Panc1 (cell line): ENCODE measurements around the gene MPPED2. TPM values are rescaled to one million over a fixed set of nuclear protein-coding genes. Genes with fewer than 3 reads are reported as not detected.

Experiments
- ATAC-seq: fragments of 200-7000 bp; cut with Tn5 transposase; 2 replicates; pipeline ENCODE4 v1.9.1; 2020; ENCODE audit warnings: mild to moderate bottlenecking, moderate library complexity
- BruUV-seq: library from RNA; stranded (reverse); fragments of 400-500 nt; replicated peaks from 2 replicates; lab custom pipeline; 2021; lab: Mats Ljungman, UMichigan
- CTCF ChIA-PET: fragments of 300-600 bp; sonication (Branson Sonifier 250); formaldehyde crosslinking; loops from one replicate; lab custom pipeline; 2022; ENCODE audit warnings: antibody characterized with exemption; lab: Charles Lee
- POLR2A ChIA-PET: fragments of 300-600 bp; sonication (Branson Sonifier 250); formaldehyde crosslinking; loops from one replicate; lab custom pipeline; 2022; ENCODE audit warnings: antibody characterized with exemption; lab: Charles Lee
- DNase-seq: peaks from one replicate; pipeline ENCODE4 v3.0.0-alpha.2; 2010; ENCODE audit warnings: low read depth, low spot score
- H3K27ac ChIP-seq: 2 replicates; pipeline ENCODE4 v1.5.1; 2011; ENCODE audit warnings: mild to moderate bottlenecking, low read length, inconsistent platforms
- H3K27me3 ChIP-seq: fragments of 200-500 bp; sonication (Bioruptor generic); 2 replicates; pipeline ENCODE4 v1.6.0; 2014; ENCODE audit warnings: low read length, inconsistent platforms; ENCODE audit not compliant: control insufficient read depth, insufficient read depth
- H3K36me3 ChIP-seq: fragments of 200-500 bp; sonication (Bioruptor generic); 2 replicates; pipeline ENCODE4 v1.5.1; 2014; ENCODE audit warnings: inconsistent platforms, mild to moderate bottlenecking, low read length, moderate library complexity; ENCODE audit not compliant: control insufficient read depth, insufficient read depth
- H3K4me1 ChIP-seq: 2 replicates; pipeline ENCODE4 v1.5.1; 2011; ENCODE audit warnings: inconsistent platforms, mild to moderate bottlenecking, low read length, moderate library complexity; ENCODE audit not compliant: control insufficient read depth, insufficient read depth
- H3K4me3 ChIP-seq, 2 experiments: 2 replicates each; pipeline ENCODE4 v1.5.1; 2011 to 2012; ENCODE audit warnings: low read depth in 2 of 2, low read length in 2 of 2, mild to moderate bottlenecking in 2 of 2, inconsistent platforms in 1 of 2, moderate library complexity in 1 of 2
- H3K9me3 ChIP-seq: fragments of 200-500 bp; sonication (Bioruptor generic); 2 replicates; pipeline ENCODE4 v1.5.1; 2014; ENCODE audit warnings: low read depth, mild to moderate bottlenecking, inconsistent platforms, low read length, moderate library complexity; ENCODE audit not compliant: control insufficient read depth, insufficient read depth
- POLR2AphosphoS5 ChIP-seq: IDR thresholded peaks from 2 replicates; pipeline ENCODE4 v1.6.1; 2012; ENCODE audit warnings: mild to moderate bottlenecking, low read depth, low read length, moderate library complexity
- SIN3A ChIP-seq: IDR thresholded peaks from 2 replicates; pipeline ENCODE4 v1.6.1; 2012; ENCODE audit warnings: low read depth, mild to moderate bottlenecking, low read length, moderate library complexity, borderline replicate concordance; ENCODE audit not compliant: insufficient read depth
- TCF7L2 ChIP-seq: IDR thresholded peaks from 2 replicates; pipeline ENCODE4 v1.6.1; 2011; ENCODE audit warnings: mild to moderate bottlenecking, low read depth, low read length, inconsistent platforms
- in situ Hi-C: cut with HindIII; loops from 2 replicates; pipeline ENCODE4 v1.10.0; 2016; ENCODE audit warnings: low sequenced_read_pairs, low pct_unique_long_range_greater_than_20kb
- intact Hi-C: fragments of 100-400 bp; cut with micrococcal nuclease; formaldehyde crosslinking; loops from one replicate; pipeline ENCODE4 v1.10.0; 2022; ENCODE audit not compliant: unreplicated experiment
- total RNA-seq: library from RNA; stranded (reverse); gene quantifications from one replicate; pipeline ENCODE4 v1.2.1, GENCODE V29; 2021; ENCODE audit not compliant: unreplicated experiment
- TF ChIP-seq, protein P1 (sequence below): fragments of 450-650 bp; IDR thresholded peaks from 2 replicates; pipeline ENCODE4 v1.5.1; 2017; ENCODE audit warnings: mild to moderate bottlenecking
- TF ChIP-seq, protein P2 (sequence below), 2 experiments: IDR thresholded peaks; 2 replicates each; pipeline ENCODE4 v1.6.1; 2011 to 2012; ENCODE audit warnings: low read depth in 2 of 2, control low read depth in 1 of 2, low read length in 1 of 2, mild to moderate bottlenecking in 1 of 2, moderate library complexity in 1 of 2; ENCODE audit not compliant: insufficient read depth in 1 of 2

Gene MPPED2
- total RNA-seq, 1 experiment from 2014 or later, result not detected

DNA sequence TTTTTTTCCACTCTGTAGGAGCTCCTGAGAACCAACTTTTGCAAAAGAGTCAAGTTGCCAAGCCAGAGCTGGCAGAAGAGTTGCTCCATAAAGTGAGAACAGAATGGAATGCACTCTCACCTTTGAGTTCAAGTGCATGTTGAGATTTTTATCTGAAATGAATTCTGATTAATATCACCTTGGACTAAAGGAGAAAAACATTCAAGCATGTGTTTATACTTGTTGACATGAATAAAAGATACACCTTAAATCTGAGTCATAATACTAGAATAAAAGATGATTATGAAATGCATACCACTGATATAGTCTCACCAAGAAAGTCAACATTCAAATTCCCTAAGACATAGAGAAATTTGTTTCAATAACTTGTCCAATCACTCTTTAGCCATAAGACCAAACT lies 225.4 kb downstream of the MPPED2 start:
- intact Hi-C loops (loop anchor here (5.0 kb wide), 1 partner anchor 557 kb away; no protein-coding TSS in a partner anchor), in situ Hi-C loops (no loop called here)
- CTCF ChIA-PET, result no interaction called here
- TF ChIP-seq, protein P1, sequence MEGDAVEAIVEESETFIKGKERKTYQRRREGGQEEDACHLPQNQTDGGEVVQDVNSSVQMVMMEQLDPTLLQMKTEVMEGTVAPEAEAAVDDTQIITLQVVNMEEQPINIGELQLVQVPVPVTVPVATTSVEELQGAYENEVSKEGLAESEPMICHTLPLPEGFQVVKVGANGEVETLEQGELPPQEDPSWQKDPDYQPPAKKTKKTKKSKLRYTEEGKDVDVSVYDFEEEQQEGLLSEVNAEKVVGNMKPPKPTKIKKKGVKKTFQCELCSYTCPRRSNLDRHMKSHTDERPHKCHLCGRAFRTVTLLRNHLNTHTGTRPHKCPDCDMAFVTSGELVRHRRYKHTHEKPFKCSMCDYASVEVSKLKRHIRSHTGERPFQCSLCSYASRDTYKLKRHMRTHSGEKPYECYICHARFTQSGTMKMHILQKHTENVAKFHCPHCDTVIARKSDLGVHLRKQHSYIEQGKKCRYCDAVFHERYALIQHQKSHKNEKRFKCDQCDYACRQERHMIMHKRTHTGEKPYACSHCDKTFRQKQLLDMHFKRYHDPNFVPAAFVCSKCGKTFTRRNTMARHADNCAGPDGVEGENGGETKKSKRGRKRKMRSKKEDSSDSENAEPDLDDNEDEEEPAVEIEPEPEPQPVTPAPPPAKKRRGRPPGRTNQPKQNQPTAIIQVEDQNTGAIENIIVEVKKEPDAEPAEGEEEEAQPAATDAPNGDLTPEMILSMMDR, result no peak
- TF ChIP-seq TCF7L2 (no peak), POLR2AphosphoS5 (no peak), SIN3A (no peak)
- TF ChIP-seq, protein P2, sequence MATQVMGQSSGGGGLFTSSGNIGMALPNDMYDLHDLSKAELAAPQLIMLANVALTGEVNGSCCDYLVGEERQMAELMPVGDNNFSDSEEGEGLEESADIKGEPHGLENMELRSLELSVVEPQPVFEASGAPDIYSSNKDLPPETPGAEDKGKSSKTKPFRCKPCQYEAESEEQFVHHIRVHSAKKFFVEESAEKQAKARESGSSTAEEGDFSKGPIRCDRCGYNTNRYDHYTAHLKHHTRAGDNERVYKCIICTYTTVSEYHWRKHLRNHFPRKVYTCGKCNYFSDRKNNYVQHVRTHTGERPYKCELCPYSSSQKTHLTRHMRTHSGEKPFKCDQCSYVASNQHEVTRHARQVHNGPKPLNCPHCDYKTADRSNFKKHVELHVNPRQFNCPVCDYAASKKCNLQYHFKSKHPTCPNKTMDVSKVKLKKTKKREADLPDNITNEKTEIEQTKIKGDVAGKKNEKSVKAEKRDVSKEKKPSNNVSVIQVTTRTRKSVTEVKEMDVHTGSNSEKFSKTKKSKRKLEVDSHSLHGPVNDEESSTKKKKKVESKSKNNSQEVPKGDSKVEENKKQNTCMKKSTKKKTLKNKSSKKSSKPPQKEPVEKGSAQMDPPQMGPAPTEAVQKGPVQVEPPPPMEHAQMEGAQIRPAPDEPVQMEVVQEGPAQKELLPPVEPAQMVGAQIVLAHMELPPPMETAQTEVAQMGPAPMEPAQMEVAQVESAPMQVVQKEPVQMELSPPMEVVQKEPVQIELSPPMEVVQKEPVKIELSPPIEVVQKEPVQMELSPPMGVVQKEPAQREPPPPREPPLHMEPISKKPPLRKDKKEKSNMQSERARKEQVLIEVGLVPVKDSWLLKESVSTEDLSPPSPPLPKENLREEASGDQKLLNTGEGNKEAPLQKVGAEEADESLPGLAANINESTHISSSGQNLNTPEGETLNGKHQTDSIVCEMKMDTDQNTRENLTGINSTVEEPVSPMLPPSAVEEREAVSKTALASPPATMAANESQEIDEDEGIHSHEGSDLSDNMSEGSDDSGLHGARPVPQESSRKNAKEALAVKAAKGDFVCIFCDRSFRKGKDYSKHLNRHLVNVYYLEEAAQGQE (IDR thresholded peaks at IDR 0.05; ENCODE audit: insufficient read depth in 1 of 2, low read depth in 2 of 2, low read length in 1 of 2), result no peak
- no TSS peak for BruUV-seq
- no peaks in the 10 kb centered on the region for H3K27me3 ChIP-seq
- ATAC-seq, result no peak
- POLR2A ChIA-PET, result no interaction called here
- no peak overlapping the region for H3K27ac ChIP-seq
- H3K4me3 ChIP-seq, result no peak overlapping the region
- no peak for DNase-seq
- no peaks in the 10 kb centered on the region for H3K36me3 ChIP-seq
- H3K4me1 ChIP-seq, result no peaks in the 10 kb centered on the region
- H3K9me3 ChIP-seq, result no peaks in the 10 kb centered on the region
